ENCODE data around the gene NRARP. TPM values are rescaled to one million over a fixed set of nuclear protein-coding genes. Genes with fewer than 3 reads are reported as not detected.

NRARP gene
- total RNA-seq, 1 donor from 2014 or later, result 2.1 TPM

DNA sequence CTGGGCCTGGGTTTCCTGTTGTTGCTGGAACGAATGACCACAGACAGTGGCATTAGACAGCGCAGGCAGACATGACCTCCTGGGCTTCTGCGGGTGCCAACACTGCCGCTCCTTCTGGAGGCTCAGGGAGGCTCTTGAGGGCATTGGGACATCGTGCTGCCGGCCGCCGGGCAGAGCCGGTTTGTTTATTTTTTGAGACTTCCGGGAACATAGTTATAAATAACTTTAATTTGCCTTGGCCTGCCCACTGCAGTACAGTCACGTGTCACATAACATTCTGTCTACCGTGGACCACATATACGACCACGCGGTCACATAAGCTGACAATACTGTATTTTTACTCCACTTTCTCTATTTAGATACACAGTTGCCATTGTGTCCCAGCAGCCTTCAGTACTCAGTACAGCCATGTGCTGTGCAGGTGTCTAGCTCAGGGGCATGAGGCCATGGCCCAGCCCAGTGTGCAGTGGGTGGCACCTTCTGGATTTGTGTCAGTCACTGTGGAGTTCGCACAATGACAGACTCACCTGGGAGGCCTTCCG lies 32.8 kb downstream of the NRARP start:
- H3K9ac ChIP-seq (ENCODE audit: low read depth in 1 of 3, low read length in 3 of 3), result peak overlapping the region; percentile 14 to 79 (median 64)
- H3K27me3 ChIP-seq (ENCODE audit: control insufficient read depth in 3 of 3, insufficient read depth in 3 of 3, low read length in 3 of 3), result peaks cover 0 to 10% (median 2%) of the 10 kb centered on the region in 3 donors
- H3K36me3 ChIP-seq (ENCODE audit: control insufficient read depth in 3 of 3, insufficient read depth in 3 of 3, low read length in 3 of 3), result peaks cover 36 to 47% (median 39%) of the 10 kb centered on the region in 3 donors
- peak overlapping the region; percentile 69 to 86 (median 83) for H3K4me3 ChIP-seq (ENCODE audit: low read length in 3 of 3)
- peak overlapping the region; percentile 34 for H3K27ac ChIP-seq (ENCODE audit: low read depth, low read length)
- H3K4me1 ChIP-seq (ENCODE audit: control insufficient read depth in 3 of 3, insufficient read depth in 3 of 3, low read length in 3 of 3), result peaks cover 14 to 34% (median 32%) of the 10 kb centered on the region in 3 donors
- no peaks in the 10 kb centered on the region for H3K9me3 ChIP-seq (ENCODE audit: control insufficient read depth in 3 of 3, low read length in 3 of 3)

DNA sequence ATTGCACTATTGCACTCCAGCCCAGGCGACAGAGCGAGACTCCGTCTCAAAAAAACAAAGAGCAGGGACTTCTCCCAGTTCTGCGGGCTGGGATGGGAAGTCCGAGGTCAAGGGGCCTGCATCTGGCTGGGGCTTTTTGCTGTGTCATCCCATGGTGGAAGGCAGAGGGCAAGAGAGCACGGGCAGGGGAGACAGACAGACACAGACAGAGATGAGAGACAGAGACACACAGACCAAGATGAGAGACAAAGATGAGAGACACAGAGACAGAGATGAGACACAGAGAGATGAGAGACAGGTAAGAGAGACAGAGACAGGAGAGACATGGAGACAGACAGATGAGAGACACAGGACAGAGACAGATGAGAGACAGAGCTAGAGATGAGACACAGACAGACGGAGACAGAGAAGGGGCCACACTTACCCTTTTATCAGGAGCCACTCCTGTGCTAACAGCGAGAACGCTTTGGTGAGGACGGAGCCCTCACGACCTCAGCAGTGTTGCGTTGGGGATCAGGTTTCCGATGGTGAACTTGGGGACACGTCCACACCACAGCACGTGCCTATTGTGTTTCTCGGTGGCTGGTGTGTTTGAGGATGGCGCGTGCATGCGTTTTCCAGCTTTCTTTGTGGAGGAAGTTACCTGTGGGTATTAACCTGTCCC lies 33.4 kb downstream of the NRARP start:
- peaks cover 14 to 32% (median 28%) of the 10 kb centered on the region in 3 donors for H3K4me1 ChIP-seq (ENCODE audit: control insufficient read depth in 3 of 3, insufficient read depth in 3 of 3, low read length in 3 of 3)
- H3K36me3 ChIP-seq (ENCODE audit: control insufficient read depth in 3 of 3, insufficient read depth in 3 of 3, low read length in 3 of 3), result peaks cover 39 to 51% (median 43%) of the 10 kb centered on the region in 3 donors
- no peaks in the 10 kb centered on the region for H3K9me3 ChIP-seq (ENCODE audit: control insufficient read depth in 3 of 3, low read length in 3 of 3)
- peak overlapping the region; percentile 14 to 79 (median 64) for H3K9ac ChIP-seq (ENCODE audit: low read depth in 1 of 3, low read length in 3 of 3)
- H3K4me3 ChIP-seq (ENCODE audit: low read length in 3 of 3), result peak overlapping the region; percentile 69 to 86 (median 83)
- peak overlapping the region; percentile 34 for H3K27ac ChIP-seq (ENCODE audit: low read depth, low read length)
- peaks cover 0 to 6% (median 0%) of the 10 kb centered on the region in 3 donors for H3K27me3 ChIP-seq (ENCODE audit: control insufficient read depth in 3 of 3, insufficient read depth in 3 of 3, low read length in 3 of 3)

DNA sequence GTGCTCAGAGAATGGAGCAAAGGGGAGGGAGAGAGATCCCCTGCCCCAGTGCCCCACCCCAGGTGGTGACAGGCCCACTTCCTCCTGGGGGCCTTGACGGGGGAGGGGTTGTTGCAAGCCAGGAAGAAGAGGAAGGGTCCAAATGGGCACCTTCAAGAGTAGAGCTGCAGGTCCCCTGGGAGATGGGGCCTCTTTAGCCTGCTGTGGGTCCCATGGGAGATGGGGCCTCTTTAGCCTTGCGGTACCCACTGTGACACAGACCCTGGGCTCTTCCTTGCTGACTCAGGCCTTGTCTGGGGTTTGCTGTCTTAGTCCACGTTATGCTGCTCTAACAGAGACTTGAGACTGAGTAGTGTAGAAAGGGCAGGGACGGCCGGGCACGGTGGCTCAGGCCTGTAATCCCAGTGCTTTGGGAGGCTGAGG lies 34.1 kb downstream of the NRARP start:
- peaks cover 36 to 49% (median 46%) of the 10 kb centered on the region in 3 donors for H3K36me3 ChIP-seq (ENCODE audit: control insufficient read depth in 3 of 3, insufficient read depth in 3 of 3, low read length in 3 of 3)
- H3K9me3 ChIP-seq (ENCODE audit: control insufficient read depth in 3 of 3, low read length in 3 of 3), result no peaks in the 10 kb centered on the region
- H3K4me1 ChIP-seq (ENCODE audit: control insufficient read depth in 3 of 3, insufficient read depth in 3 of 3, low read length in 3 of 3), result peaks cover 14 to 32% (median 27%) of the 10 kb centered on the region in 3 donors
- H3K27me3 ChIP-seq (ENCODE audit: control insufficient read depth in 3 of 3, insufficient read depth in 3 of 3, low read length in 3 of 3), result peaks cover 0 to 6% (median 0%) of the 10 kb centered on the region in 3 donors
- peak overlapping the region in 1 of 3 donors; percentile 63 for H3K9ac ChIP-seq (ENCODE audit: low read depth in 1 of 3, low read length in 3 of 3)
- H3K27ac ChIP-seq (ENCODE audit: low read depth, low read length), result peak overlapping the region; percentile 34
- H3K4me3 ChIP-seq (ENCODE audit: low read length in 3 of 3), result peak overlapping the region in 2 of 3 donors; percentile 83 to 86

DNA sequence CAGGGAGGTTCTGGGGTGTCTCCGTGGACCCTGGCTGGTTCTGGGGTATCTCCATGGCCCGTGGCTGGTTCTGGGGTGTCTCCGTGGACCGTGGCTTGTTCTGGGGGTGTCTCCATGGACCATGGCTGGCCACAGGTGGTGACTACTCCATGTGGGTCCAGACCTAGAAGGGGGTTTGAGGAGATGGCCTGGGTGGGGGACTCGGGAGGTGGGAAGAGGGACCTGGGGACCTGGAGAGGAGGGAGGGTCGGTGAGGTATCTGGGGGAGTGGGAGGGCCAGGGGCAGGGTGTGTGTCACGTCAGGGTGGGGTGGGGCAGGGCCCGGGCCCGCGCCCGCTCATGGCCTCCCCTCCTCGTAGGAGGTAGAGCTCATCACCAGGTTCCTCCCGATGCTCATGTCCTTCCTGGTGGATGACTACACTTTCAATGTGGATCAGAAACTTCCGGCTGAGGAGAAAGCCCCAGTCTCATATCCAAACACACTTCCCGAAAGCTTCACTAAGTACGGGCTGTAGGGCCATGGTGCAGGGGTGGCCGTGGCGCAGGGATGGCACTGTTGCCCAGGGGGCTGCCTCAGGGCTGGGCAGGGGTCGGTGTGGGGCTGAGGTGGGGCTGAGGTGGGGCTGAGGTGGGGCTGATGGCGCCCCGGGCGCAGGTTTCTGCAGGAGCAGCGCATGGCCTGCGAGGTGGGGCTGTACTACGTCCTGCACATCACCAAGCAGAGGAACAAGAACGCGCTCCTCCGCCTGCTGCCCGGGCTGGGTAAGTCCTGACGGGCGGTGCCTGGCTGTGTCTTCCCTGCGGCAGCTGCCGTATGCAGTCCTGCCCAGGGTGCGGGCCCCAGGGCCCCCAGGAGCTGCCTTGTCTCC lies 35.3 kb downstream of the NRARP start:
- no peak overlapping the region for H3K27ac ChIP-seq (ENCODE audit: low read depth, low read length)

DNA sequence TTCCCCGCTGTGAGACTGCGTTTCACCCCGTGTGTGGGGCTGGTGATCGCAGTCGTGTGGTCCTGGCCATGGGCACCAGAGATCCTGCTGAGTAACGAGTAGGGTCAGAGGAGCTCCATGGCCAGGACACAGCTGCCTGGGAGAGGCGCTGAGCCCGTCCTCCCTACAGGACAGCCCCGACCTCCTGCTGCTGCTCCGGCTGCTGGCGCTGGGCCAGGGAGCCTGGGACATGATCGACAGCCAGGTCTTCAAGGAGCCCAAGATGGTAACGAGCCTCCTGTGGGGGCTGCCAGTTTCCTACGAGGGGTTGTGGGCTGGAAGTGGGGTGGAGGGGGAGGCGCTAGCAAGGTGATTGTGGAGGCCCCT lies 35.9 kb downstream of the NRARP start:
- Histone ChIP-seq H3K36me3 (ENCODE audit: control insufficient read depth in 3 of 3, insufficient read depth in 3 of 3, low read length in 3 of 3) (peaks cover 24 to 38% (median 36%) of the 10 kb centered on the region in 3 donors), H3K9me3 (ENCODE audit: control insufficient read depth in 3 of 3, low read length in 3 of 3) (no peaks in the 10 kb centered on the region), H3K9ac (ENCODE audit: low read depth in 1 of 3, low read length in 3 of 3) (no peak overlapping the region), H3K27ac (ENCODE audit: low read depth, low read length) (no peak overlapping the region), H3K4me1 (ENCODE audit: control insufficient read depth in 3 of 3, insufficient read depth in 3 of 3, low read length in 3 of 3) (peaks cover 14 to 32% (median 27%) of the 10 kb centered on the region in 3 donors), H3K4me3 (ENCODE audit: low read length in 3 of 3) (no peak overlapping the region), H3K27me3 (ENCODE audit: control insufficient read depth in 3 of 3, insufficient read depth in 3 of 3, low read length in 3 of 3) (no peaks in the 10 kb centered on the region)

More for the DNA sequence above, 35.3 kb downstream of the NRARP start:
- Histone ChIP-seq H3K4me1 (ENCODE audit: control insufficient read depth in 3 of 3, insufficient read depth in 3 of 3, low read length in 3 of 3) (peaks cover 14 to 32% (median 27%) of the 10 kb centered on the region in 3 donors), H3K4me3 (ENCODE audit: low read length in 3 of 3) (no peak overlapping the region), H3K27me3 (ENCODE audit: control insufficient read depth in 3 of 3, insufficient read depth in 3 of 3, low read length in 3 of 3) (peaks cover 0 to under 1% (median 0%) of the 10 kb centered on the region in 3 donors), H3K36me3 (ENCODE audit: control insufficient read depth in 3 of 3, insufficient read depth in 3 of 3, low read length in 3 of 3) (peaks cover 25 to 39% (median 37%) of the 10 kb centered on the region in 3 donors), H3K9me3 (ENCODE audit: control insufficient read depth in 3 of 3, low read length in 3 of 3) (no peaks in the 10 kb centered on the region), H3K9ac (ENCODE audit: low read depth in 1 of 3, low read length in 3 of 3) (peak overlapping the region in 1 of 3 donors; percentile 33)

DNA sequence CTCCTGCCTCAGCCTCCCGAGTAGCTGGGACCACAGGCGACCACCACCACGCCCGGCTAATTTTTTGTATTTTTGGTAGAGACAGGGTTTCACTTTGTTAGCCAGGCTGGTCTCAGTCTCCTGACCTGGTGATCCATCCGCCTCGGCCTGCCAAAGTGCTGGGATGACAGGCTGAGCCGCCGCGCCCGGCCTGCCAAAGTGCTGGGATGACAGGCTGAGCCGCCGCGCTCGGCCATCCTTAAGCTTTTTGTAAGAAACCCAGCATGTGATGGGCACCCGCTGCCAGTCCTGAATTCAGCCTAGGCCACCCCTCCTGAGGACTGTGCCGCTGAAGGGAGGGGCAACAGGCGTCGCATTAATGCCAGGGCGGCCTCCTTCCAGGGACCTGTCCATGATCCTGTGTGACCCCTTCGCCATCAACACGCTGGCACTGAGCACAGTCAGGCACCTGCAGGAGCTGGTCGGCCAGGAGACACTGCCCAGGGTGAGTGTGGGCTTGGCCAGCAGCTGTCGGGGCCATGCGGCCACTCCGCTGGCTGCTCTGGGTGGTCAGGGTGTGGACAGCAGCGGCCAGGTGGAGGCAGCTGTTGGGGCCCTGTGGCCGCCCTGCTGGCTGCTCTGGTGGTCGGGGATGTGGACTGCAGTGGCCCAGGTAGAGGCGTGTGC lies 36.4 kb downstream of the NRARP start:
- no peaks in the 10 kb centered on the region for H3K9me3 ChIP-seq (ENCODE audit: control insufficient read depth in 3 of 3, low read length in 3 of 3)
- H3K36me3 ChIP-seq (ENCODE audit: control insufficient read depth in 3 of 3, insufficient read depth in 3 of 3, low read length in 3 of 3), result peaks cover 21 to 36% (median 33%) of the 10 kb centered on the region in 3 donors
- H3K4me3 ChIP-seq (ENCODE audit: low read length in 3 of 3), result no peak overlapping the region
- no peaks in the 10 kb centered on the region for H3K27me3 ChIP-seq (ENCODE audit: control insufficient read depth in 3 of 3, insufficient read depth in 3 of 3, low read length in 3 of 3)
- H3K4me1 ChIP-seq (ENCODE audit: control insufficient read depth in 3 of 3, insufficient read depth in 3 of 3, low read length in 3 of 3), result peaks cover 14 to 32% (median 27%) of the 10 kb centered on the region in 3 donors
- H3K9ac ChIP-seq (ENCODE audit: low read depth in 1 of 3, low read length in 3 of 3), result no peak overlapping the region
- H3K27ac ChIP-seq (ENCODE audit: low read depth, low read length), result no peak overlapping the region

DNA sequence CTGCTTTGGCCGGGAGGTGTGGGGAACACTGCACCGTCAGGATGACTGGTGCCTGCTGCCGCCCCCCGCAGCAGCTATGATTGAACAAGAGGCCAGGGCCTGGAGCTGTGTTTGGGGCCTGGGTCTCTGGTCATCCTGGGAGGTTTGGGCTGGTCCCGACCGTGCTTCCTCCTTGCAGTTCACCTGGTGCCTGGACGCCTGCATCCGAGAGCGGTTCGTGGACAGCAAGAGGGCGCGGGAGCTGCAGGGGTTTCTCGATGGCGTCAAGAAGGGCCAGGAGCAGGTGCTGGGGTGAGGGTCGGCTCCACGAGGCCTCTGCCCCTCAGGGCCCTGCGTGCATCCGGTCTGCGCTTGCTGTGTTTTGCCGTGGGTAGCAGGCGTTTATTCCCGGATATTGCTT lies 38.0 kb downstream of the NRARP start:
- no peak overlapping the region for H3K9ac ChIP-seq (ENCODE audit: low read depth in 1 of 3, low read length in 3 of 3)
- H3K36me3 ChIP-seq (ENCODE audit: control insufficient read depth in 3 of 3, insufficient read depth in 3 of 3, low read length in 3 of 3), result peaks cover 25 to 38% (median 34%) of the 10 kb centered on the region in 3 donors
- no peak overlapping the region for H3K4me3 ChIP-seq (ENCODE audit: low read length in 3 of 3)
- peaks cover 8 to 23% (median 18%) of the 10 kb centered on the region in 3 donors for H3K4me1 ChIP-seq (ENCODE audit: control insufficient read depth in 3 of 3, insufficient read depth in 3 of 3, low read length in 3 of 3)
- no peaks in the 10 kb centered on the region for H3K9me3 ChIP-seq (ENCODE audit: control insufficient read depth in 3 of 3, low read length in 3 of 3)
- no peaks in the 10 kb centered on the region for H3K27me3 ChIP-seq (ENCODE audit: control insufficient read depth in 3 of 3, insufficient read depth in 3 of 3, low read length in 3 of 3)
- no peak overlapping the region for H3K27ac ChIP-seq (ENCODE audit: low read depth, low read length)

DNA sequence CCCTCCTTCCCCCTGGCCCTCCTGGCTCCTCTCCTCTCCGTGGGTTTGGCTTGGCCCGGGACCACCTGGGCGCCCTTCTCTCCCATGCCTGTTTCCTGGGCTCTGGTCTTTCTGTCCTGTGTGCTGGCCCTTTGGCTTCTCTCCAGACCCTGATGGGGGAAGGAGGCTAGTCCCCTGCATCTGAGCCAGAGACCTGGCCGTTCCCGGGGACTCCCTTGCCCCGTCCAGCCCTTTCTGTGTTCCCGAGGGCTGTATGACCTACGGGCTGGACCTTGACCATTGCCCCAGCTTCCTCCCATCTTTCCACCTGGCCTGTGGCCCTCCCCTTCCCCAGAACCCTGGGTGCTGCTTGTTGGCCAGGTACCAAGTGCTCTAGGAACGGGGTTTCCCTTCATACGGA lies 38.6 kb downstream of the NRARP start:
- no peak overlapping the region for H3K9ac ChIP-seq (ENCODE audit: low read depth in 1 of 3, low read length in 3 of 3)
- peaks cover 2 to 17% (median 13%) of the 10 kb centered on the region in 3 donors for H3K4me1 ChIP-seq (ENCODE audit: control insufficient read depth in 3 of 3, insufficient read depth in 3 of 3, low read length in 3 of 3)
- no peaks in the 10 kb centered on the region for H3K9me3 ChIP-seq (ENCODE audit: control insufficient read depth in 3 of 3, low read length in 3 of 3)
- no peak overlapping the region for H3K27ac ChIP-seq (ENCODE audit: low read depth, low read length)
- H3K4me3 ChIP-seq (ENCODE audit: low read length in 3 of 3), result no peak overlapping the region
- H3K27me3 ChIP-seq (ENCODE audit: control insufficient read depth in 3 of 3, insufficient read depth in 3 of 3, low read length in 3 of 3), result no peaks in the 10 kb centered on the region
- peaks cover 27 to 38% (median 35%) of the 10 kb centered on the region in 3 donors for H3K36me3 ChIP-seq (ENCODE audit: control insufficient read depth in 3 of 3, insufficient read depth in 3 of 3, low read length in 3 of 3)

DNA sequence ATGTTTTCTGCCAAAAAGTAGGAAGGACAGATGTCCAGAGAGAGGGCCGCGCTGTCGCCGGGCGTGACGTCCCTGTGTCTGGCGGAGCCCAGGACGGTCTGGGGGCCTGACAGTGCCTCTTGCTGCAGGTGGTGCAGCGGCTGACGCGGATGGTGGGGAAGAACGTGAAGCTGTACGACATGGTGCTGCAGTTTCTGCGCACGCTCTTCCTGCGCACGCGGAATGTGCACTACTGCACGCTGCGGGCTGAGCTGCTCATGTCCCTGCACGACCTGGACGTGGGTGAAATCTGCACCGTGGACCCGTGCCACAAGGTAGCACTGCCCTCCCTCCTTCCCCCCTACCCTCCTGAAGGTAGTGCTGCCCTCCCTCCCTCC lies 39.2 kb downstream of the NRARP start:
- Histone ChIP-seq H3K27ac (ENCODE audit: low read depth, low read length) (no peak overlapping the region), H3K36me3 (ENCODE audit: control insufficient read depth in 3 of 3, insufficient read depth in 3 of 3, low read length in 3 of 3) (peaks cover 31 to 38% (median 37%) of the 10 kb centered on the region in 3 donors), H3K9ac (ENCODE audit: low read depth in 1 of 3, low read length in 3 of 3) (no peak overlapping the region), H3K27me3 (ENCODE audit: control insufficient read depth in 3 of 3, insufficient read depth in 3 of 3, low read length in 3 of 3) (no peaks in the 10 kb centered on the region), H3K9me3 (ENCODE audit: control insufficient read depth in 3 of 3, low read length in 3 of 3) (no peaks in the 10 kb centered on the region), H3K4me1 (ENCODE audit: control insufficient read depth in 3 of 3, insufficient read depth in 3 of 3, low read length in 3 of 3) (peaks cover 0 to 11% (median 7%) of the 10 kb centered on the region in 3 donors), H3K4me3 (ENCODE audit: low read length in 3 of 3) (no peak overlapping the region)

Data from skeletal muscle tissue (tissue), 4 donors.